Mesodermal cell (in vitro differentiated cells): ENCODE measurements around the gene SUCLA2. TPM values are rescaled to one million over a fixed set of nuclear protein-coding genes. Genes with fewer than 3 reads are reported as not detected.
A peak's percentile ranks its signal among the peaks of the same experiment; 100 is the strongest.

Experiments used
- H3K27ac ChIP-seq: 2 replicates; pipeline ENCODE4 v1.7.0; 2013; ENCODE audit warnings: mild to moderate bottlenecking, low read depth, low read length, moderate library complexity; ENCODE audit not compliant: severe bottlenecking
- H3K36me3 ChIP-seq: 2 replicates; pipeline ENCODE4 v1.7.1; 2013; ENCODE audit warnings: mild to moderate bottlenecking, low read length, moderate library complexity; ENCODE audit not compliant: control insufficient read depth, insufficient read depth
- H3K4me1 ChIP-seq: one replicate; pipeline ENCODE4 v1.7.1; 2013; ENCODE audit warnings: mild to moderate bottlenecking, low read length; ENCODE audit not compliant: insufficient read depth, control insufficient read depth, poor library complexity, severe bottlenecking
- H3K4me3 ChIP-seq: 2 replicates; pipeline ENCODE4 v1.7.0; 2013; ENCODE audit warnings: low read length, control low read depth, mild to moderate bottlenecking; ENCODE audit not compliant: insufficient read depth, poor library complexity, severe bottlenecking; ENCODE audit errors: extremely low read depth
- H3K9me3 ChIP-seq: 2 replicates; pipeline ENCODE4 v1.7.1; 2013; ENCODE audit warnings: mild to moderate bottlenecking, low read length, moderate library complexity; ENCODE audit not compliant: control insufficient read depth
- WGBS, 2 experiments: methylation state at CpG; one replicate each; pipeline ENCODE4 v1.1.5; 2013; ENCODE audit warnings: missing lambda C conversion rate in 2 of 2; ENCODE audit not compliant: insufficient coverage in 2 of 2; 5-methylcytosine and 5-hydroxymethylcytosine counted together
- polyA plus RNA-seq, 2 experiments: library from polyadenylated mRNA; stranded (reverse); fragments of 50-300 nt; gene quantifications; one replicate each; pipeline ENCODE4 v1.2.3, GENCODE V29; 2013

SUCLA2 gene
- polyA plus RNA-seq (2013, experiment 1 of 2): 44.1 TPM
- polyA plus RNA-seq (2013, experiment 2 of 2): 49.5 TPM

- H3K36me3 ChIP-seq: peaks cover 20% of the 10 kb centered on the region
- H3K27ac ChIP-seq: peak within 1 kb of the TSS; percentile 72
- no peaks in the 10 kb centered on the region for H3K9me3 ChIP-seq
- peak within 1 kb of the TSS; percentile 97 for H3K4me3 ChIP-seq
- WGBS, 2 experiments: 5% methylated on average over 33 to 49 of the region's 52 CpGs
- H3K4me1 ChIP-seq: peaks cover 4% of the 10 kb centered on the region
These were observed at the start of gene SUCLA2 for GRCh38 chr13:48001114-48001881. Gene SUCLA2, minus strand, starts transcription at chr13:48001273. Its CDS starts 4 bp downstream, at chr13:48001269.

- peaks cover 78% of the 10 kb centered on the region for H3K36me3 ChIP-seq
- WGBS, 2 experiments: 97 to 100% methylated on average over 2 to 3 of the region's 3 CpGs
- H3K4me3 ChIP-seq: no peak overlapping the region
- no peak overlapping the region for H3K27ac ChIP-seq
- H3K4me1 ChIP-seq: no peaks in the 10 kb centered on the region
- H3K9me3 ChIP-seq: no peaks in the 10 kb centered on the region
These were observed 49.5 kb upstream of the SUCLA2 start for GRCh38 chr13:48050550-48050949.

- Histone ChIP-seq H3K4me1 (no peaks in the 10 kb centered on the region), H3K4me3 (no peak overlapping the region), H3K9me3 (peaks cover 4% of the 10 kb centered on the region), H3K27ac (no peak overlapping the region), H3K36me3 (peaks cover 70% of the 10 kb centered on the region)
These were observed 42.9 kb upstream of the SUCLA2 start for GRCh38 chr13:48043789-48044503.

GRCh38 chr13:48042894-48043293 lies 41.8 kb upstream of the SUCLA2 start:
- no peaks in the 10 kb centered on the region for H3K4me1 ChIP-seq
- peaks cover 4% of the 10 kb centered on the region for H3K9me3 ChIP-seq
- no peak overlapping the region for H3K4me3 ChIP-seq
- 94 to 100% methylated on average over 2 of the region's 2 CpGs for WGBS, 2 experiments
- H3K27ac ChIP-seq: no peak overlapping the region
- peaks cover 59% of the 10 kb centered on the region for H3K36me3 ChIP-seq

- H3K36me3 ChIP-seq: peaks cover 44% of the 10 kb centered on the region
- peaks cover 4% of the 10 kb centered on the region for H3K9me3 ChIP-seq
- H3K4me3 ChIP-seq: no peak overlapping the region
- H3K27ac ChIP-seq: no peak overlapping the region
- H3K4me1 ChIP-seq: no peaks in the 10 kb centered on the region
- no CpG with 5 or more reads among the region's 1 CpG for WGBS, 2 experiments
These were observed 39.8 kb upstream of the SUCLA2 start for GRCh38 chr13:48040896-48041295.

- Histone ChIP-seq H3K4me1 (no peaks in the 10 kb centered on the region), H3K4me3 (no peak overlapping the region), H3K36me3 (peaks cover 39% of the 10 kb centered on the region), H3K9me3 (peaks cover 4% of the 10 kb centered on the region), H3K27ac (no peak overlapping the region)
These were observed 39.0 kb upstream of the SUCLA2 start for GRCh38 chr13:48040049-48040448.

- peak overlapping the region; percentile 61 for H3K4me3 ChIP-seq
- H3K9me3 ChIP-seq: peaks cover 6% of the 10 kb centered on the region
- H3K4me1 ChIP-seq: no peaks in the 10 kb centered on the region
- WGBS, 2 experiments: 86 to 88% methylated on average over 1 of the region's 1 CpG
- H3K36me3 ChIP-seq: peaks cover 36% of the 10 kb centered on the region
- H3K27ac ChIP-seq: no peak overlapping the region
These were observed 37.7 kb upstream of the SUCLA2 start for GRCh38 chr13:48038761-48039160.

- H3K9me3 ChIP-seq: peaks cover 11% of the 10 kb centered on the region
- WGBS, 2 experiments: 1 to 2% methylated on average over 50 to 63 of the region's 82 CpGs
- peaks cover 26% of the 10 kb centered on the region for H3K36me3 ChIP-seq
- H3K27ac ChIP-seq: peak within 1 kb of the TSS; percentile 99
- H3K4me3 ChIP-seq: peak within 1 kb of the TSS; percentile 61
- H3K4me1 ChIP-seq: no peaks in the 10 kb centered on the region
These were observed 36.5 kb upstream of the SUCLA2 start, which contains the start of gene NUDT15 for GRCh38 chr13:48037346-48038173. Gene NUDT15, plus strand, starts transcription at chr13:48037726. Its CDS starts 21 bp downstream, at chr13:48037747.

- Histone ChIP-seq H3K4me1 (no peaks in the 10 kb centered on the region), H3K27ac (no peak overlapping the region), H3K9me3 (peaks cover 22% of the 10 kb centered on the region), H3K36me3 (peaks cover 6% of the 10 kb centered on the region), H3K4me3 (no peak overlapping the region)
- WGBS, 2 experiments: 100% methylated on average over 1 of the region's 2 CpGs; no CpG with 5 or more reads in 1 of the 2 experiments
These were observed 28.8 kb upstream of the SUCLA2 start for GRCh38 chr13:48029859-48030258.

- no peak overlapping the region for H3K4me3 ChIP-seq
- H3K4me1 ChIP-seq: no peaks in the 10 kb centered on the region
- peaks cover 6% of the 10 kb centered on the region for H3K36me3 ChIP-seq
- H3K27ac ChIP-seq: no peak overlapping the region
- H3K9me3 ChIP-seq: peaks cover 19% of the 10 kb centered on the region
These were observed 27.0 kb upstream of the SUCLA2 start for GRCh38 chr13:48028066-48028465.
